Measurements from ENCODE around the gene SSRP1.

DNA sequence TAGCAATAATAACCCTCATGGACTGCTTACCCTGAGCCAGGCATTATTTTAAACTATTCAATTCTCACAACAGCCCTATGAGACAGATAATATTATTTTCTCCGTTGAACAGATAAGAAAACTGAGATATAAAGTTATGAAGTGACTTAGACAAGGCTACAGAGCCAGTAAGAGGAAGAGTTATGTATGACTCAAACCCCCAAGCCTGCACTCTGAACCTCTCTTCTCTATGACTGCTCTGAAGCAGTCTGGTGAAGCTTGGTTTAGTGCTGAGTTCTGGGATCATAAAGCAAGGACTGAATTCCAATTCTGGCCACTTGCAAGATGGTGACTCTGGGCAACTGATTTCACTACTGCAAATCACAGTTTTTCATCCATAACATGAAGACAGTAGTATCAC lies 45.4 kb downstream of the SSRP1 start:
- TF ChIP-seq CTCF (IDR thresholded peaks at IDR 0.05; ENCODE audit: low read depth, low read length) (no peak), MAX (IDR thresholded peaks at IDR 0.05; ENCODE audit: low read depth, low read length) (no peak)

Measured in NB4 (cell line).